Mesothelial cell of epicardium (in vitro differentiated cells): ENCODE results near the gene GDI1. TPM values are rescaled to one million over a fixed set of nuclear protein-coding genes. Genes with fewer than 3 reads are reported as not detected.

ENCODE experiments used
- DNase-seq, 2 experiments: peaks; one replicate each; pipeline ENCODE4 v3.0.0; 2021; ENCODE audit warnings: low spot score in 2 of 2; ENCODE audit not compliant: unreplicated experiment in 2 of 2
- H3K27ac Mint-ChIP-seq: 2 replicates; pipeline ENCODE4 v1.8.0; 2021; ENCODE audit warnings: mixed read lengths
- H3K27me3 Mint-ChIP-seq: 2 replicates; pipeline ENCODE4 v1.8.0; 2021; ENCODE audit warnings: low read depth, mixed read lengths
- H3K36me3 Mint-ChIP-seq: 2 replicates; pipeline ENCODE4 v1.8.0; 2021; ENCODE audit warnings: mixed read lengths
- H3K4me1 Mint-ChIP-seq: 2 replicates; pipeline ENCODE4 v1.8.0; 2021; ENCODE audit warnings: mixed read lengths
- H3K4me3 Mint-ChIP-seq: 2 replicates; pipeline ENCODE4 v1.8.0; 2021; ENCODE audit warnings: mild to moderate bottlenecking, moderate library complexity, mixed read lengths
- H3K9me3 Mint-ChIP-seq: 2 replicates; pipeline ENCODE4 v1.8.0; 2021; ENCODE audit warnings: mixed read lengths
- CTCF ChIP-seq: fragments of 200-600 bp; sonication (generic); IDR thresholded peaks from one replicate; pipeline ENCODE4 v1.5.0; 2021; ENCODE audit warnings: antibody characterized with exemption; ENCODE audit not compliant: unreplicated experiment
- total RNA-seq: library from RNA; stranded (reverse); gene quantifications from 3 replicates; pipeline ENCODE4 v1.2.1, GENCODE V29; 2021

GDI1 gene
- total RNA-seq, 1 donor from 2014 or later: 150 TPM

- DNase-seq: no peak
- peak overlapping the region; percentile 88 for H3K27ac Mint-ChIP-seq
- no peaks in the 10 kb centered on the region for H3K9me3 Mint-ChIP-seq
- TF ChIP-seq CTCF: no peak
- peaks cover 3% of the 10 kb centered on the region for H3K4me1 Mint-ChIP-seq
- peaks cover 11% of the 10 kb centered on the region for H3K36me3 Mint-ChIP-seq
- peak overlapping the region; percentile 71 for H3K4me3 Mint-ChIP-seq
- no peaks in the 10 kb centered on the region for H3K27me3 Mint-ChIP-seq
Measured at GRCh38 chrX:154443479-154443910, 6.5 kb downstream of the GDI1 start.

- Mint-ChIP-seq H3K4me1 (peaks cover 3% of the 10 kb centered on the region), H3K36me3 (peaks cover 10% of the 10 kb centered on the region), H3K9me3 (no peaks in the 10 kb centered on the region), H3K4me3 (peak within 1 kb of the TSS; percentile 71), H3K27me3 (no peaks in the 10 kb centered on the region), H3K27ac (peak within 1 kb of the TSS; percentile 88)
- no peak for TF ChIP-seq CTCF
- peak; percentile 56 to 63 for DNase-seq
Measured at GRCh38 chrX:154443992-154444754, 7.2 kb downstream of the GDI1 start, which contains the start of gene FAM50A. Gene FAM50A, plus strand, starts transcription at chrX:154444141. Its CDS starts 95 bp downstream, at chrX:154444236.

GRCh38 chrX:154444755-154445246, 7.8 kb downstream of the GDI1 start:
- Mint-ChIP-seq H3K36me3 (peaks cover 10% of the 10 kb centered on the region), H3K4me3 (peak overlapping the region; percentile 36), H3K27ac (no peak overlapping the region), H3K4me1 (peaks cover 3% of the 10 kb centered on the region), H3K27me3 (no peaks in the 10 kb centered on the region), H3K9me3 (no peaks in the 10 kb centered on the region)
- no peak for DNase-seq
- no peak for TF ChIP-seq CTCF

- Mint-ChIP-seq H3K27me3 (no peaks in the 10 kb centered on the region), H3K4me1 (peaks cover 3% of the 10 kb centered on the region), H3K4me3 (peak overlapping the region; percentile 28), H3K36me3 (peaks cover 11% of the 10 kb centered on the region), H3K27ac (no peak overlapping the region), H3K9me3 (no peaks in the 10 kb centered on the region)
- TF ChIP-seq CTCF: no peak
- DNase-seq: no peak
Measured at GRCh38 chrX:154445776-154446175, 8.8 kb downstream of the GDI1 start.

GRCh38 chrX:154446430-154446829, 9.5 kb downstream of the GDI1 start:
- H3K27ac Mint-ChIP-seq: no peak overlapping the region
- TF ChIP-seq CTCF: no peak
- H3K4me3 Mint-ChIP-seq: no peak overlapping the region
- no peak for DNase-seq
- H3K4me1 Mint-ChIP-seq: peaks cover 3% of the 10 kb centered on the region
- peaks cover 11% of the 10 kb centered on the region for H3K36me3 Mint-ChIP-seq
- H3K27me3 Mint-ChIP-seq: no peaks in the 10 kb centered on the region
- no peaks in the 10 kb centered on the region for H3K9me3 Mint-ChIP-seq
